ENCODE results near the gene FANCG.

DNA sequence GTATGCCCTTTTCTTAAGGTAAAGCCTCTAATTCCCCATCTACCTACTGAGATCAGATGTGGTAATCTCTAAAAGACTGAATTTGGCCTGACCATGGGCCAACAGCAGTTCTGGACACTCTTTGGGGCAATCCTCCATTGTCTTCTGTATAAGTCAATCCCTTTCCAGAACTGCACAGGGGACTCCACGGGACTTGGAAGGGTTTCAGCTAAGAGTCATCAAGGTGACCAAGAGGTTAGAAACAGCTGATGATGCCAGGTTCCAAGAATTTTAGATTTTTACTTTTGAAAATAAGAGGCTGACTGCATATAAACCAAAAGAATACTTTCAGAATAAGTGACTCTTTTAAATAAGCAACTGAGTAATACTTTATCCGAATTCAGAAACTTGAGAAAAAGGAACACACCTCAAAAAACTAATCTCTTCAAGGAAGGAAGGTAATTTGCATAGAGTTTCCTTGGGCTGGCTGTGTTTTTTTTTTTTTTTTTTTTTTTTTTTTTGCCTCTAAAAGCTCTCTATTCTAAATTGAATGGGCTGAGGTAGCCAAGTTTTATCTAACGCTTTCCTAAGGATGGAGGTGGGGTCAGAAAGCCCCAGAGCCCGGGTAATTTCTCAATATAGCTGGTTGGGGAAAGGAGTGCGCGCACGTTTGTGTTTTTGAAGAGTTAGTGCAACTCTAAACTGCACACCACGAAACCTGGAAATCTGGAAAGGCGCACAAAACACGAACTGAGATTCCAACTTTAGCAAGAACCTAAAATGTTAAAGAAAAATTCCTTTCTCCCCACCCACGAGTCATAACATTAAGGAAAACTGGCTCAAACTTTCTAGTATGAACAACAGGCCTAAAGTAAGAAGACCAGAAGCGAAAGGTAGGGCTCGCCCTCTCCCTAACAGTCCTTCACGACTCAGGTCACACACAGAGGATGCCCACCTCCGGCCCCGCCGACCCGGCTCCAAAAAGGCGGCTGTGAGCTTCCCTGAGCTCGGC is 8.6 kb downstream of the FANCG start:
- TF ChIP-seq, protein P1, sequence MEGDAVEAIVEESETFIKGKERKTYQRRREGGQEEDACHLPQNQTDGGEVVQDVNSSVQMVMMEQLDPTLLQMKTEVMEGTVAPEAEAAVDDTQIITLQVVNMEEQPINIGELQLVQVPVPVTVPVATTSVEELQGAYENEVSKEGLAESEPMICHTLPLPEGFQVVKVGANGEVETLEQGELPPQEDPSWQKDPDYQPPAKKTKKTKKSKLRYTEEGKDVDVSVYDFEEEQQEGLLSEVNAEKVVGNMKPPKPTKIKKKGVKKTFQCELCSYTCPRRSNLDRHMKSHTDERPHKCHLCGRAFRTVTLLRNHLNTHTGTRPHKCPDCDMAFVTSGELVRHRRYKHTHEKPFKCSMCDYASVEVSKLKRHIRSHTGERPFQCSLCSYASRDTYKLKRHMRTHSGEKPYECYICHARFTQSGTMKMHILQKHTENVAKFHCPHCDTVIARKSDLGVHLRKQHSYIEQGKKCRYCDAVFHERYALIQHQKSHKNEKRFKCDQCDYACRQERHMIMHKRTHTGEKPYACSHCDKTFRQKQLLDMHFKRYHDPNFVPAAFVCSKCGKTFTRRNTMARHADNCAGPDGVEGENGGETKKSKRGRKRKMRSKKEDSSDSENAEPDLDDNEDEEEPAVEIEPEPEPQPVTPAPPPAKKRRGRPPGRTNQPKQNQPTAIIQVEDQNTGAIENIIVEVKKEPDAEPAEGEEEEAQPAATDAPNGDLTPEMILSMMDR (IDR thresholded peaks at IDR 0.05; ENCODE audit: insufficient read depth, low read depth, low read length): no peak
- no peak for TF ChIP-seq EZH2 (IDR thresholded peaks at IDR 0.05; ENCODE audit: insufficient read depth, low read length)

Measured in astrocyte (in vitro differentiated cells and primary cell).